ENCODE measurements around the gene IDI1. TPM values are rescaled to one million over a fixed set of nuclear protein-coding genes. Genes with fewer than 3 reads are reported as not detected.
"Not testable (repeated sequence)": the region's sequence is repeated elsewhere in the genome, so short reads cannot be mapped to it uniquely, and the experiment has no call there.

Gene IDI1
- total RNA-seq, 2 experiments from 2014 or later, result 64.7 to 65.3 TPM

DNA sequence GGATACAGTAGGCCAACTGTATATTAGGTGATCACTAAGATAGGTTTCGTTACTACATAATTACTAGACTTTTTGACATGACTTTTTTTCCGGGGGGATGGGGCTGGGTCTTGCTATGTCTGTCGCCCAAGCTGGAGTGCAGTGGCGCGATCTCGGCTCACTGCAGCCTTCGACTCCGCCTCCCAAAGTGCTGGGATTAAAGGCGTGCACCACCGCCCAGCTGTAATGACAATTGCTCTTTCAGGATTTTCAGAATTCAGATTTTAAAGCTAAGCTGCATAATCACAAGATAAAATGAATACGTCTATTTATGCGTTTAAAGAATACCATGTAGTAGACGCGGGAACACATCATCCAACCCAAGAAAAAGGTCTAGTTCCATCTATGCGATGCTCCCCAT, 982 bp downstream of the IDI1 start:
- Mint-ChIP-seq H3K4me3 (peak overlapping the region; percentile 94), H3K27ac (peak overlapping the region; percentile 99), H3K9me3 (ENCODE audit: insufficient read depth) (no peaks in the 10 kb centered on the region), H3K4me1 (ENCODE audit: low read depth) (peaks cover 67% of the 10 kb centered on the region), H3K27me3 (ENCODE audit: low read depth) (no peaks in the 10 kb centered on the region), H3K36me3 (ENCODE audit: low read depth) (peaks cover 64% of the 10 kb centered on the region)
- DNase-seq, result peak; percentile 39
- ATAC-seq, result no peak
- ChIA-PET POLR2A (interaction anchor here (0.6 to 2.2 kb wide), 6 partner anchors 11 to 187 kb away, joined by 3 to 15 read pairs (median 5); partner anchors contain the start of gene LARP4B), CTCF (interaction anchor here (1.8 kb wide), 1 partner anchor 11 kb away, joined by 6 read pairs; no protein-coding TSS in a partner anchor)

DNA sequence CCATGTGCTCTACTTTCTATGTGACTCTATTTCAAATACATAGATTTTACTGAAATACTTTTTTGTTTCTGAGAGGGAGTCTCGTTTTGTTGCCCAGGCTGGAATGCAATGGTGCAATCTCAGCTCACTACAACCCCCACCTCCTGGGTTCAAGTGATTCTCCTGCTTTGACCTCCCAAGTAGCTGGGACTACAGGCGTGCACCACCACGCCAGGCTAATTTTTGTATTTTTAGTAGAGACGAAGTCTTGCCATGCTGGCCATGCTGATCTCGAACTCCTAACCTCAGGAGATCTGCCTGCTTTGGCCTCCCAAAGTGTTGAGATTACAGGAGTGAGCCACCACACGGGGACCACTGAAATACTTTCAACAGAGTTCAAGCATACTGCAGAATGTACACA, 3.5 kb downstream of the IDI1 start:
- Mint-ChIP-seq H3K9me3 (ENCODE audit: insufficient read depth) (no peaks in the 10 kb centered on the region), H3K4me1 (ENCODE audit: low read depth) (peaks cover 51% of the 10 kb centered on the region), H3K4me3 (peak overlapping the region; percentile 67), H3K36me3 (ENCODE audit: low read depth) (peaks cover 63% of the 10 kb centered on the region), H3K27ac (peak overlapping the region; percentile 92), H3K27me3 (ENCODE audit: low read depth) (no peaks in the 10 kb centered on the region)
- DNase-seq (no peak), ATAC-seq (no peak)
- ChIA-PET CTCF (interaction anchor here (1.6 to 1.7 kb wide), 2 partner anchors 10 to 29 kb away, joined by 5 to 6 read pairs; partner anchors contain the start of gene WDR37), POLR2A (interaction anchor here (3.5 kb wide), 1 partner anchor 11 kb away, joined by 23 read pairs; the partner anchor contains the start of gene WDR37)

DNA sequence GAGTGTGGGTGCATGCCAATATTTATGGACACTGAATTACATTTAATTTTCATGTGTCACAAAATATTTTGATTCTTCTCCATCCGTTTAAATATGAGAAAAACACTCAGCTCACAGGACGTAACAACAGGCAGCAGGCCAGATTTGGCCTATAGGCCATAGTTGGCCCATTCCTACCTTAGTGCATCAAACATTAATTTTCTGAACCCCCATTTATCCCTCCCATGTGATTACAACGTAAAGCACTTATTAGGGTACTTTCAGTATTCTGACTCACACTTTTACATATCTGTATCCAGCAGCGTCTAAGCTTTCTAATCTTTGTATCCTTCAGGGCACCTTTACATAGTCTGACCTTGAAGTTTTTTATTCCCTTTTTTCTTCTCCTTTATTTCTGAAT, 4.0 kb downstream of the IDI1 start:
- DNase-seq, result no peak
- H3K9me3 Mint-ChIP-seq (ENCODE audit: insufficient read depth), result no peaks in the 10 kb centered on the region
- H3K27ac Mint-ChIP-seq, result peak overlapping the region; percentile 92
- peaks cover 66% of the 10 kb centered on the region for H3K36me3 Mint-ChIP-seq (ENCODE audit: low read depth)
- CTCF ChIA-PET, result interaction anchor here (1.3 to 1.7 kb wide), 3 partner anchors 11 to 57 kb away, joined by 3 to 6 read pairs (median 5); partner anchors contain the start of genes GTPBP4 and WDR37
- H3K27me3 Mint-ChIP-seq (ENCODE audit: low read depth), result no peaks in the 10 kb centered on the region
- ATAC-seq, result no peak
- H3K4me1 Mint-ChIP-seq (ENCODE audit: low read depth), result peaks cover 53% of the 10 kb centered on the region
- POLR2A ChIA-PET, result interaction anchor here (0.9 to 3.5 kb wide), 3 partner anchors 11 to 57 kb away, joined by 3 to 23 read pairs (median 3); partner anchors contain the start of genes GTPBP4 and WDR37
- peak overlapping the region; percentile 67 for H3K4me3 Mint-ChIP-seq

DNA sequence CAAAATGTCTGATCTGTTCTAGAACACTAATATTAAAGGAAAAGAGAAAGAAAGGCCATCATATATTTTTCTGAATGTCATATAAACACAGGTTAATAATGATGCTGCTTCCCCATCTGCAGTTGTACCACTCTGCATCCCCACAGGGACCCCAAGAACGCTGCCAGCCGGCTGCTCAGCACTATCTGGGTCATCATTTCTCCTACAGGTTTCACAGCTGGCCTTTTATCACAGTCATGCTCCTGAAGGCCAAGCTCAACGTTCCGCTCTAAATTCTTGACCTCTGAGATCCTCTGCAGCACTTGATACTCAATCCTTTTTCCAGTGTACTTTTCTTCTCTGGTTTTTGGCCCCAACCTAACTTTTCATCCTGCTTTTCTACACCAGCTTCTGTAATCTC, 4.8 kb downstream of the IDI1 start:
- CTCF ChIA-PET, result interaction anchor here (1.3 to 1.7 kb wide), 2 partner anchors 30 to 56 kb away, joined by 3 to 6 read pairs; partner anchors contain the start of gene GTPBP4

DNA sequence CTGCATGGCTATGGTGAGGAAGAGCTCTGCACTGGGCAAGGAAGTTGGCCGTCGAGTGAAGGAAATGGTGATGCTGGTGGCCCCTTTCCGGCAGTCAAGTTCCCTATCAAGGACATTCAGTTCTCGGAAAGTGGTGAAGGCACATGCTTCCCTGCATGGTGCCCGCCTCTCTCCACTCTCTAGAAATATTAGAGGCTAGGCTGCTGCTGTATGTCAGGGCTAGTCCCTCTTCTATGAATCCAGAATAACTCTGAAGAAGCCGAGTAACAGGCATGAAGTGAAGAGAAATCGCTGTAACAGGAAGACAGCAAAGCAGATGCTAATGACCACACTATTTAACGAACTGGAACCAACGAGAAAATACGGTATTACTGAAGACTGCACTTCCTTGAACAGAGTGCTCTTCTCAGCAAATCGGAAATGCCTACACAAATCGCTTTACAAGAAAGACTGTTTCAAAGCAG, 5.4 kb downstream of the IDI1 start:
- CTCF ChIA-PET, result interaction anchor here (1.3 kb wide), 1 partner anchor 55 kb away, joined by 3 read pairs; the partner anchor contains the start of gene GTPBP4
- peak overlapping the region; percentile 67 for H3K4me3 Mint-ChIP-seq
- H3K27me3 Mint-ChIP-seq (ENCODE audit: low read depth), result no peaks in the 10 kb centered on the region
- H3K27ac Mint-ChIP-seq, result peak overlapping the region; percentile 92
- peaks cover 66% of the 10 kb centered on the region for H3K36me3 Mint-ChIP-seq (ENCODE audit: low read depth)
- POLR2A ChIA-PET, result interaction anchor here (0.6 to 3.5 kb wide), 4 partner anchors 13 to 112 kb away, joined by 3 to 23 read pairs (median 3); partner anchors contain the start of genes GTPBP4, LARP4B and WDR37
- peaks cover 53% of the 10 kb centered on the region for H3K4me1 Mint-ChIP-seq (ENCODE audit: low read depth)
- peak; percentile 41 for DNase-seq
- H3K9me3 Mint-ChIP-seq (ENCODE audit: insufficient read depth), result no peaks in the 10 kb centered on the region
- ATAC-seq, result peak; percentile 31

More for the DNA sequence above, 4.8 kb downstream of the IDI1 start:
- Mint-ChIP-seq H3K9me3 (ENCODE audit: insufficient read depth) (no peaks in the 10 kb centered on the region), H3K4me3 (peak overlapping the region; percentile 67), H3K4me1 (ENCODE audit: low read depth) (peaks cover 53% of the 10 kb centered on the region), H3K27ac (peak overlapping the region; percentile 92), H3K27me3 (ENCODE audit: low read depth) (no peaks in the 10 kb centered on the region), H3K36me3 (ENCODE audit: low read depth) (peaks cover 66% of the 10 kb centered on the region)
- POLR2A ChIA-PET, result interaction anchor here (0.6 to 3.5 kb wide), 6 partner anchors 11 to 112 kb away, joined by 3 to 23 read pairs (median 3); partner anchors contain the start of genes GTPBP4, LARP4B and WDR37
- no peak for DNase-seq
- ATAC-seq, result no peak

DNA sequence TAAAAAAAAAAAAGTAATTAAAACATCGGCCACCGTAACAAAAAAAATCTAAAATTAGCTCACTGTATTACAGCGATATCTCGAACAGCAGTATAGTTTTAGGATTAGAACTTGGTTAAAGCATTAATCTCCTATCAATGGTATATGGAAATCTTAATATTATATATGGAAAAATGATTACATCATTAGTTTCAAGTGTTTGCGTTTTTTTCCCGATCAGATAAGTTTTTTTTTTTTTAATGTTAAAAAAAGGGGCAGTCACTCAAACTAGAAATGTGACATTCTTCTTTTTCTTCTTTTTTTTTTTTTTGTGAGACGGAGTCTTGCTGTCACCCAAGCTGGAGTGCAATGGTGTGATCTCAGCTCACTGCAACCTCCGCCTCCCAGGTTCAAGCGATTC, 7.4 kb downstream of the IDI1 start:
- no peak overlapping the region for H3K27ac Mint-ChIP-seq
- CTCF ChIA-PET, result interaction anchor here (1.2 kb wide), 1 partner anchor 12 kb away, joined by 4 read pairs; no protein-coding TSS in a partner anchor

DNA sequence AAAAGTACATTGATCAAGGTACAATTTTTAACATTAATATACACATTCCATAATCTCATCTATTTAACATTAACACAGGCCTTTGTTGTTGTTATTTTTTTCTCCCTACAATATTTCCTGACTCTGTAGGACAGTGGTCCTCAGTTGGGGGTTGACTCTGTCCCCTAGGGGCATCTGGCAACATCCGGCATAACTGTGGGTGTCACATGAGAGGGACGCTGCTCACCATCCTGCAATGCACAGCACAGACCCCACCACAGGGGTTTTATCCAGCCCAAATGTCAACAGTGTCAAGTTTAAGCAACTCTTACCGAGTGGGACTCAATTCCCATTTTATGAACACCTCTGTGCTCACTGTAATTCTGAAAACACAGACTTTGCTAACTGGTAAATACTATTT, 8.8 kb downstream of the IDI1 start:
- CTCF ChIA-PET, result no interaction called here
- DNase-seq, result no peak
- peaks cover 34% of the 10 kb centered on the region for H3K4me1 Mint-ChIP-seq (ENCODE audit: low read depth)
- H3K9me3 Mint-ChIP-seq (ENCODE audit: insufficient read depth), result no peaks in the 10 kb centered on the region
- no peak for ATAC-seq
- no peak overlapping the region for H3K4me3 Mint-ChIP-seq
- peaks cover 57% of the 10 kb centered on the region for H3K36me3 Mint-ChIP-seq (ENCODE audit: low read depth)
- POLR2A ChIA-PET, result no interaction called here
- H3K27ac Mint-ChIP-seq, result no peak overlapping the region
- no peaks in the 10 kb centered on the region for H3K27me3 Mint-ChIP-seq (ENCODE audit: low read depth)

More for the DNA sequence above, 7.4 kb downstream of the IDI1 start:
- Mint-ChIP-seq H3K27me3 (ENCODE audit: low read depth) (no peaks in the 10 kb centered on the region), H3K4me3 (no peak overlapping the region), H3K9me3 (ENCODE audit: insufficient read depth) (no peaks in the 10 kb centered on the region), H3K36me3 (ENCODE audit: low read depth) (peaks cover 65% of the 10 kb centered on the region), H3K4me1 (ENCODE audit: low read depth) (peaks cover 44% of the 10 kb centered on the region)
- ATAC-seq (no peak), DNase-seq (no peak)
- POLR2A ChIA-PET, result interaction anchor here (0.6 to 0.7 kb wide), 2 partner anchors 1611 to 1750 kb away, joined by 3 to 4 read pairs; no protein-coding TSS in a partner anchor

DNA sequence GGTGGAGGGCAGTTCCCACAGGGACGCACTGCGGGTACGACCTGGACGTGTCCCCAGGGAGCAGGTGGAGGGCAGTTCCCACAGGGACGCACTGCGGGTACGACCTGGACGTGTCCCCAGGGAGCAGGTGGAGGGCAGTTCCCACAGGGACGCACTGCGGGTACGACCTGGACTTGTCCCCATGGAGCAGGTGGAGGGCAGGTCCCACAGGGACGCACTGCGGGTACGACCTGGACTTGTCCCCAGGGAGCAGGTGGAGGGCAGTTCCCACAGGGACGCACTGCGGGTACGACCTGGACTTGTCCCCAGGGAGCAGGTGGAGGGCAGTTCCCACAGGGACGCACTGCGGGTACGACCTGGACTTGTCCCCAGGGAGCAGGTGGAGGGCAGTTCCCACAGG, 10.2 kb downstream of the IDI1 start:
- H3K36me3 Mint-ChIP-seq (ENCODE audit: low read depth), result peaks cover 44% of the 10 kb centered on the region
- H3K4me3 Mint-ChIP-seq; ATAC-seq; POLR2A ChIA-PET; CTCF ChIA-PET; H3K9me3 Mint-ChIP-seq (ENCODE audit: insufficient read depth); DNase-seq; H3K27ac Mint-ChIP-seq; H3K27me3 Mint-ChIP-seq (ENCODE audit: low read depth): not testable (repeated sequence)
- H3K4me1 Mint-ChIP-seq (ENCODE audit: low read depth), result peaks cover 20% of the 10 kb centered on the region

DNA sequence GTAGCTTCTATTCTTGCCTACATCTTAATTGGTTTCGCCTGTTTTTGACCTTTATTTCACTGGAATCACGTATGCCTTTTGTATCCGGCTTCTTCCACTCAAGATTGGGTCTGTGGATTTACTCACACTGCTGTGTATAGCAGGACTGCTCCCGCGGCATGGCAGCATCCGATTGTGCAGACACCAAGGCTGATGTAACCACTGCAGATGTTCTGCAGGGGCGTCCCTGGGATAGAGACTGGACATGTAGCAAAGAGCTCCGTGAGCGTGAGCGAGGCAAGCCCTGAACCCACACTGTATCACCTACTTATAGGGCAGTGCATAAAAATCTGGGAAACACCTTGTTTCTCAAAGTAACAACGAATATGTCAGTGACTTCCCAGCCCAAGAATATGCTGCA, 11.8 kb downstream of the IDI1 start:
- POLR2A ChIA-PET, result interaction anchor here (2.0 kb wide), 1 partner anchor 11 kb away, joined by 15 read pairs; the partner anchor contains the start of gene IDI1
- ATAC-seq, result no peak
- no peak for DNase-seq
- Mint-ChIP-seq H3K27me3 (ENCODE audit: low read depth) (no peaks in the 10 kb centered on the region), H3K4me1 (ENCODE audit: low read depth) (peaks cover 9% of the 10 kb centered on the region), H3K27ac (no peak overlapping the region), H3K36me3 (ENCODE audit: low read depth) (peaks cover 31% of the 10 kb centered on the region), H3K9me3 (ENCODE audit: insufficient read depth) (no peaks in the 10 kb centered on the region), H3K4me3 (no peak overlapping the region)
- CTCF ChIA-PET, result no interaction called here

DNA sequence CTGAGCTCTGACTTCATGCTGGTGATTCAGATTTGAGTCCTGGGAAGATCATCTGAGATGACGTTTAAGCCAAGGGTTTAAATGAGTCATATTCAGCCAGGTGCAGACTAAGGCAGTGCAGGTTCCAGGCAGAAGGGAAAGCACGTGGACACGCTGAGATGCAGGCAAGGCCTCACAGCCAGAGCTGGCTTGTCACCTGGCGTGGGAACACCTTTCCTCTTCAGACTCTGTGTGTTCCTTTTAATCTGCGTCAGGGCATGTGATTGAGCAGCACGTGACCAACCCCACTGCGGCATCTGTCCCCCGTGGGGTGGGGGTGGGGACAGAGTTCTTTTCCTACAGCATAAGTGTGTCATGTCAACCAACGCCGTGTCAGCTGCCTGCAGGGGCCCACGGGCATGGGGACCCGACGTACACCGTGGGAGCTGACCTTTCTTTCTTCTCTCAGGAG, 12.6 kb downstream of the IDI1 start:
- no peaks in the 10 kb centered on the region for H3K9me3 Mint-ChIP-seq (ENCODE audit: insufficient read depth)
- H3K4me3 Mint-ChIP-seq, result no peak overlapping the region
- peaks cover 8% of the 10 kb centered on the region for H3K4me1 Mint-ChIP-seq (ENCODE audit: low read depth)
- ChIA-PET CTCF (no interaction called here), POLR2A (interaction anchor here (2.0 kb wide), 1 partner anchor 12 kb away, joined by 15 read pairs; the partner anchor contains the start of gene IDI1)
- DNase-seq (no peak), ATAC-seq (peak; percentile 28)
- no peak overlapping the region for H3K27ac Mint-ChIP-seq
- peaks cover 24% of the 10 kb centered on the region for H3K36me3 Mint-ChIP-seq (ENCODE audit: low read depth)
- H3K27me3 Mint-ChIP-seq (ENCODE audit: low read depth), result no peaks in the 10 kb centered on the region

DNA sequence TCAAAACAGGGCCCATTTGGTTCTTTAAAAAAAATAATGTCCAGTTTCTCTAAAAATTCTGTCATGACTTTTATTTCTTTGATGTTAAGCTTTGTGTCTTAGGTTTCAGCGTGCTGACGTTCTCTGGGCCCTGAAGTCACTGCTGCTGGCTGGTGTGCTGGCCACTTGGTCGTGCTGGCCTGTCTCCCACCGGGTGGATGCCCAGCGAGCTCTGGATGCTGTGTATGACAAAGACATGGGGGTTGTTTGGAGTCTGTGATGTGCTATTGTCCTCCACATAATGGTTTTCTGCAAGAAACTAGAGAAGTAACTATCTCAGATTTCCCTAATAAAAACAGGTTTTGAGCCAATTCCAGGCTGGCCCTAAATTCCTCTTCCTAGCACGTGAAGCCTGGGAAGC, 13.7 kb downstream of the IDI1 start:
- no peaks in the 10 kb centered on the region for H3K4me1 Mint-ChIP-seq (ENCODE audit: low read depth)
- H3K36me3 Mint-ChIP-seq (ENCODE audit: low read depth), result peaks cover 15% of the 10 kb centered on the region
- H3K9me3 Mint-ChIP-seq (ENCODE audit: insufficient read depth), result no peaks in the 10 kb centered on the region
- no peak overlapping the region for H3K4me3 Mint-ChIP-seq
- ChIA-PET CTCF (no interaction called here), POLR2A (no interaction called here)
- no peak for DNase-seq
- no peaks in the 10 kb centered on the region for H3K27me3 Mint-ChIP-seq (ENCODE audit: low read depth)
- no peak overlapping the region for H3K27ac Mint-ChIP-seq
- no peak for ATAC-seq

DNA sequence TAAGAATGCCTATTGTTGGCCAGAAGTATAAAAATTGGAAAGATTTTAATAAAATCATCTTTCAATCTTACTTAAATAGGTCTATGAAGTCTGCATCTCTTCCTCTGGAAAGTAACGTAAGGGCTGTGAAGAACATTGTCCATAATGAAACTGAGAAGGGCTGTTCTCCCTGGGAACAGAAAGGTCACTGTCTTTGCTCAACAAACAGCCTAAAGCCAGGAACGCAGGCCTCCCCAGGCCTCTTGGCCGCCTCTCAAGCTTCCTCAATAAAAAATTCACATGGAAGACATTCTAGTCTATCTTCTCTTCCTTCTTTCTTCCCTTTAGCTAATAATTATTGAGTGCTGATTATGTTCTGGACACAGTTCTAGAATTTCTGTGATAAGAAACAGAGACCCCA, 14.2 kb downstream of the IDI1 start:
- CTCF ChIA-PET, result no interaction called here
- no peak overlapping the region for H3K27ac Mint-ChIP-seq
- DNase-seq (no peak), ATAC-seq (no peak)
- POLR2A ChIA-PET, result no interaction called here
- no peak overlapping the region for H3K4me3 Mint-ChIP-seq
- H3K27me3 Mint-ChIP-seq (ENCODE audit: low read depth), result no peaks in the 10 kb centered on the region
- H3K36me3 Mint-ChIP-seq (ENCODE audit: low read depth), result peaks cover 12% of the 10 kb centered on the region
- H3K9me3 Mint-ChIP-seq (ENCODE audit: insufficient read depth), result no peaks in the 10 kb centered on the region
- no peaks in the 10 kb centered on the region for H3K4me1 Mint-ChIP-seq (ENCODE audit: low read depth)
